ENCODE data around the gene NECTIN1. TPM values are rescaled to one million over a fixed set of nuclear protein-coding genes. Genes with fewer than 3 reads are reported as not detected.

The NECTIN1 gene
- total RNA-seq, 1 donor: 7.8 TPM

- no peak for TF ChIP-seq CTCF (IDR thresholded peaks at IDR 0.05; ENCODE audit: insufficient read depth, low read length)
- H3K4me3 ChIP-seq (ENCODE audit: low read depth, low read length): no peak overlapping the region
- DNase-seq (ENCODE audit: low read depth): no peak
Measured at GRCh38 chr11:119612814-119613213, 116.2 kb downstream of the NECTIN1 start.

GRCh38 chr11:119610836-119611426, 118.1 kb downstream of the NECTIN1 start:
- no peak for TF ChIP-seq CTCF (IDR thresholded peaks at IDR 0.05; ENCODE audit: insufficient read depth, low read length)
- H3K4me3 ChIP-seq (ENCODE audit: low read depth, low read length): no peak overlapping the region

GRCh38 chr11:119608781-119609180, 120.2 kb downstream of the NECTIN1 start:
- DNase-seq (ENCODE audit: low read depth): no peak
- no peak for TF ChIP-seq CTCF (IDR thresholded peaks at IDR 0.05; ENCODE audit: insufficient read depth, low read length)
- no peak overlapping the region for H3K4me3 ChIP-seq (ENCODE audit: low read depth, low read length)

More at GRCh38 chr11:119610836-119611426, 118.1 kb downstream of the NECTIN1 start:
- DNase-seq (ENCODE audit: low read depth): no peak

GRCh38 chr11:119608201-119608600, 120.8 kb downstream of the NECTIN1 start:
- no peak for DNase-seq (ENCODE audit: low read depth)
- TF ChIP-seq CTCF (IDR thresholded peaks at IDR 0.05; ENCODE audit: insufficient read depth, low read length): no peak
- no peak overlapping the region for H3K4me3 ChIP-seq (ENCODE audit: low read depth, low read length)

GRCh38 chr11:119607726-119608125, 121.3 kb downstream of the NECTIN1 start:
- no peak for TF ChIP-seq CTCF (IDR thresholded peaks at IDR 0.05; ENCODE audit: insufficient read depth, low read length)
- no peak overlapping the region for H3K4me3 ChIP-seq (ENCODE audit: low read depth, low read length)
- DNase-seq (ENCODE audit: low read depth): no peak

GRCh38 chr11:119605137-119605665, 123.8 kb downstream of the NECTIN1 start:
- DNase-seq (ENCODE audit: low read depth): no peak
- no peak for TF ChIP-seq CTCF (IDR thresholded peaks at IDR 0.05; ENCODE audit: insufficient read depth, low read length)
- no peak overlapping the region for H3K4me3 ChIP-seq (ENCODE audit: low read depth, low read length)
